IMR-90 (cell line): ENCODE results near the gene ESM1.

Source experiments
- MAFK ChIP-seq: IDR thresholded peaks from 2 replicates; pipeline ENCODE4 v1.6.1; 2012; ENCODE audit warnings: low read depth, low read length, improper control_type of control experiment
- POLR2A ChIP-seq: IDR thresholded peaks from 2 replicates; pipeline ENCODE4 v1.6.1; 2012; ENCODE audit warnings: mild to moderate bottlenecking, low read depth, low read length

DNA sequence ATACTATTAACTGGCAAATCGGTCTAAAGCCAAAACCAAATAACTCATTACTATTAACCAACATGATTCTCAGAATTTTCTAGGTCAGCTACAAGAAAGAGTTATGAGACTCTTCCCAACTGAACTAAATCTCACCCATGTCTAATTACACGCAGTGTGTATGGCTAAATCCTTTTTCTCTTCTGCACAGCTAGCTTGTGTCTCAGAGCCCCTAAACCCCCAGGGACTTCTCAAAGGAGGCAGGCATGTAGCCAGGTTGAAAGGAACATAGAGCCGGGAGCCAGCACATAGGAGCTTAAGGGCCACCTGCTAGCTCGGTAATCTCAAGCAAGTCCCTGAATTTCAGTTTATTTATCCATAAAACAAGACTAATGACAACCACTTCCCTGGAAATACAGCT lies 36.4 kb upstream of the ESM1 start:
- TF ChIP-seq POLR2A = no peak
- no peak for TF ChIP-seq MAFK
